Stimulated activated CD8-positive, alpha-beta memory T cell treated with anti-CD3 and anti-CD28 coated beads, Interleukin-15, amount 100 ng/mL, for 24 hours (primary cell): ENCODE results near the gene PLA2G4F.

Source experiments
- DNase-seq: peaks from one replicate; pipeline ENCODE4 v3.0.0-alpha.2; 2020; ENCODE audit warnings: low read depth

Gene PLA2G4F, protein sequence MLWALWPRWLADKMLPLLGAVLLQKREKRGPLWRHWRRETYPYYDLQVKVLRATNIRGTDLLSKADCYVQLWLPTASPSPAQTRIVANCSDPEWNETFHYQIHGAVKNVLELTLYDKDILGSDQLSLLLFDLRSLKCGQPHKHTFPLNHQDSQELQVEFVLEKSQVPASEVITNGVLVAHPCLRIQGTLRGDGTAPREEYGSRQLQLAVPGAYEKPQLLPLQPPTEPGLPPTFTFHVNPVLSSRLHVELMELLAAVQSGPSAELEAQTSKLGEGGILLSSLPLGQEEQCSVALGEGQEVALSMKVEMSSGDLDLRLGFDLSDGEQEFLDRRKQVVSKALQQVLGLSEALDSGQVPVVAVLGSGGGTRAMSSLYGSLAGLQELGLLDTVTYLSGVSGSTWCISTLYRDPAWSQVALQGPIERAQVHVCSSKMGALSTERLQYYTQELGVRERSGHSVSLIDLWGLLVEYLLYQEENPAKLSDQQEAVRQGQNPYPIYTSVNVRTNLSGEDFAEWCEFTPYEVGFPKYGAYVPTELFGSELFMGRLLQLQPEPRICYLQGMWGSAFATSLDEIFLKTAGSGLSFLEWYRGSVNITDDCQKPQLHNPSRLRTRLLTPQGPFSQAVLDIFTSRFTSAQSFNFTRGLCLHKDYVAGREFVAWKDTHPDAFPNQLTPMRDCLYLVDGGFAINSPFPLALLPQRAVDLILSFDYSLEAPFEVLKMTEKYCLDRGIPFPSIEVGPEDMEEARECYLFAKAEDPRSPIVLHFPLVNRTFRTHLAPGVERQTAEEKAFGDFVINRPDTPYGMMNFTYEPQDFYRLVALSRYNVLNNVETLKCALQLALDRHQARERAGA

GRCh38 chr15:42156243-42156922 is at the start of gene PLA2G4F:
Gene PLA2G4F, minus strand, starts transcription at chr15:42156636. Its CDS starts 87 bp downstream, at chr15:42156549.
- DNase-seq, result no peak

DNA sequence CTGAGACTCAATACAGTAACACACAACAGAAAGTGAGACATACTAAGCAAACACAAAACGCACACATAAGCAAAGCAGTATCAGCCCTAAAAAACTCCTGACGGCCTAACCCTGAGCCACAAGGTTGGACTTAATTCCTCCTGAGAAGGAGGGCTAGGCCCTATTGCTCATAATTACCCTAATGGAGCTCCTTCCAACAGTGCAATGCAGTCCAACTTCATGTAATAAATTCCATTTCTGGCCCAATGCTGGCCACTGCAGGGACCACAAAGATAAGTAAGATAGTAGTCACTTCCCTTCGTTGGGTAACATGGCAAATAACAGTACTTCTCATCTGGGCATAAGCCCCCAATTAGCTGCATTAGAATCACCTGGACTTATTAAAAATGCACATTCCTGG is 47.5 kb upstream of the PLA2G4F start:
- no peak for DNase-seq

DNA sequence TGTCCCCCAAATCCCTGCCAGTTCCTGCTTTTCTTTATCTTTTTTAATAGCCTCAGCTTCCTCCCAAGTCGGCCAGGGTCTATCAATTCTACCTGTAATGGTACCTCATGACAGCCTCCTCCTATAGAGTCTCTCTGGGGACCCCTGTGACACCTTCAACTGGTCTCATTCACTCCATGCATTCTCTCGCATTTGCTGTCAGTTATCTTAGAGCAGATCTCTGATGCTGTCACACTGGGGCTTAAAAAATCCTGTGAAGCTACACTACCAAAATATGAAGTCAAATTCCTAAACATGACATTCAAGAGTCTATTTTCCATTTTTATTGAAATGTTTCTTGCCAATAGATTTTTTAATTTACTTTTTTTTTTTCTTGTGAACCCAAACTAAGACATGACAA is 46.2 kb upstream of the PLA2G4F start:
- no peak for DNase-seq

- DNase-seq, result no peak
Observed at GRCh38 chr15:42201801-42202200, 45.4 kb upstream of the PLA2G4F start.

DNA sequence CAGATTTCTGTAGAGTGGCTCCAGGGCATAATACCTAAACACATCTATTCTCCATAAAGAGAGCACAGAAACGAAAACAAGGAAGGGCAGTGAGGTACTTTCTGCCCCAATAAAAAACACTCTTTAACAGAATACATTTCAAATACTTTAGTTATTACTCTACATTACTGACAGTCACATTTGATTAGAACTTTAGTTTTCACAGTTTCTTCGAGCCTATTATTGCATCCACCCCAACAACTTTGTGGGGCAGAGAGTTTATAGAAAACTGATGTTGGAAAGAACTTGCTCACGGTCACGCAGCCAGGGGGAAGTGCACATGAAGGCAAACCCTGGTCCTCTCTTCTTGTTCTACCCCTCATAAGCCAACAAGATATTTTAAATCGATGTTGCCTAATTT is 42.7 kb upstream of the PLA2G4F start:
- no peak for DNase-seq

- DNase-seq, result no peak
Observed at GRCh38 chr15:42198516-42198915, 42.1 kb upstream of the PLA2G4F start.

DNA sequence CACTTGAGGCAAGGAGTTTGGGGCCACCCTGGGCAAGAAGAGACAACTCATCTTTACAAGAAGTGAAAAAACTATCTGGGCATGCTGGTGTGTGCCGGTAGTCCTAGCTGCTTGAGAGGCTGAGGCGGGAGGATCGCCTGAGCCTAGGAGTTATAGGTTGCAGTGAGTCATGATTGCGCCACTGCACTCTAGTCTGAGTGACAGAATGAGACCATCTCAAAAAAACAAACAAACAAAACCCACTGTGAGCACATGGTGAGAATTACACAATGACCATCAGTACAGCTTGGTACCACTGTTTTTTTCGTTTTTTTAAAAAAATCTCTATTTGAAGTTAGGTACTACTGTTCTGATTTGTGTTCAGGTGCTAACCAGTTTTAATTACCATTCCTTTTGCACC is 38.1 kb upstream of the PLA2G4F start:
- no peak for DNase-seq

DNA sequence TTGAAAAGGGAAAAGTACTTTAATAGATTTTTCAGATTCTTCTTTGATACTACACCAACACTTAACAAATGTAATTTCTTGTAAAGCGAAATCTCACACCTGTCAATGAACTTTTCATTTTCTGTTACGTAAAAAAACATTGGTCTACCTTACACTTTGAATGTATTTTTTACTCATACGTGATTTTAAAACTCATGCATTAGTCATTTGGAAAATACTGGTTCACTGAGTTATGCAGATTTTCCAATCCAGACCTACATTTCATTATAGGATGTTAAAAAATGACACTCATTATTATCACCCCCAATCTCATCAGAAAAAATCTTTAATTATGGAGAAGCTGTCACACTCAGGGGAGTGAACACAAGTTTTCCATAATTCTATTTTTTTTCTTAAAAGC is 36.9 kb upstream of the PLA2G4F start:
- no peak for DNase-seq

GRCh38 chr15:42191610-42192346 is 35.3 kb upstream of the PLA2G4F start:
- DNase-seq, result no peak

- DNase-seq, result no peak
Observed at GRCh38 chr15:42190370-42190769, 33.9 kb upstream of the PLA2G4F start.

DNA sequence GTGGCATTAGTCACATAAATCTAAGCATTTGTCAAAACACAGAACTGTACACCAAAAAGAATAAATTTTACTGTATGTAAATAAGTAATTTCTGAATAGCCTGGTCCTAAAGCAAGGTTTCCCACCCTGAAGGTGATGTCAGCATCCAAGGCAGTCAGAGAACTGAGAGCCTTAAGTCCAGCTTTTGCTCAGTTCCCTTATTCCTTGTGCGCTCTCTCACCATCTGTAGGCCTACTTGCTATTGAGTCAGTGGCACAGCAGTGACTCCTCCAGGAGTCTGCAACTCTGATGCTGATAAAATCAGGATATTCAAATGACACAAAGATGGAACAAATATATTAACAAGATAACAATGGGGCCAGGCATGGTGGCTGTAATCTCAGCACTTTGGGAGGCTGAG is 29.4 kb upstream of the PLA2G4F start:
- no peak for DNase-seq

DNA sequence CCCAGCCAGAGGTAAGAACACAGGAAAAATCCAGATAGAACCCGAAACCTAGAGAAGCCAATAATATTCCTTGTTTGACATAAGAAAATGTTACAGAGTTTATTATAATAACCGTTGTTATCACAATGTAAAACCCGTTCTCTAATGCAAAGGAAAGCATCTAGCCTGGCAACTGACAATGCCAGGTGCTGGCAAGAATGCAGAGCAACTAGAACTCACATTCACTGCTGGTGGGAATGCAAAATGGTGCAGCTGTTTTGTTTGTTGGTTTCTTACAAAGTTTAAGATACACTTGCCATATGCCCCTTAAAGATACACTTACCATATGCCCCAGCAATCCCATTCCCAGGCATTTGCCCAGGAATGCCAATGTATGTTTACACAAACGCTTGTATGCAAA is 28.3 kb upstream of the PLA2G4F start:
- DNase-seq, result no peak

DNA sequence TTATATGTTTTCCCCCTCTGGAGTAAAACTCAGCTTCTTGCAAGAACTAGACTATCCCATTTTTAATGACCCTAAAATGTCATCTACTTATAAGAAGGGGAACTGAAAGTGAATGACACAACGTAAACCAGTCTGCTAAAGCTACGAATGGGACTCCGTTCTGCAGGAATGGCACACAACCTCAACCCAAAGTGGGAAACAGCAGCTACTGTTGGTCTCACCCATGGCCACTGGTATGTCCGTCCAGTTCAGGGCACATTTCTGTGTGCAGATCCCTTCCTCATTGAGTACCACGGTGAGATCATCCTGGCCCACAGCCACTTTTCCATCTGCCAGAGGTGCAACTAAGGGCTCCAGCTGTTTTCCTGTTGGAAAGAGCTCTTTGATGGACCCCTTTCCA is 27.9 kb upstream of the PLA2G4F start:
- DNase-seq, result no peak

DNA sequence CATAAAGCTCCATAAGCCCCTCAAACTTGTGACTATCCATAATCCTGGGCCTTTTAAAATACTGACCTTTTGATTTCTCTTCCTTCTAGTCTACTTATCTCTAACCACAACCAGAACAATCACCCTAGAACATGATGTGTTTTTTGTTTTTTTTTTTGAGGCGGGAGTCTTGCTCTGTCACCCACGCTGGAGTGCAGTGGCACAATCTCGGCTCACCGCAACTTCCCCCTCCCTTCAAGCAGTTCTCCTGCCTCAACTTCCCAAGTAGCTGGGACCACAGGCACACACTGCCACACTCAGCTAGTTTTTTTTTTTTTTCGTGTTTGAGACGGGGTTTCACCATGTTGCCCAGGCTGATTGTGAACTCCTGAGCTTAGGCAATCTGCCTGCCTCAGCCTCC is 26.5 kb upstream of the PLA2G4F start:
- no peak for DNase-seq

- no peak for DNase-seq
Observed at GRCh38 chr15:42182328-42182886, 26.0 kb upstream of the PLA2G4F start.

DNA sequence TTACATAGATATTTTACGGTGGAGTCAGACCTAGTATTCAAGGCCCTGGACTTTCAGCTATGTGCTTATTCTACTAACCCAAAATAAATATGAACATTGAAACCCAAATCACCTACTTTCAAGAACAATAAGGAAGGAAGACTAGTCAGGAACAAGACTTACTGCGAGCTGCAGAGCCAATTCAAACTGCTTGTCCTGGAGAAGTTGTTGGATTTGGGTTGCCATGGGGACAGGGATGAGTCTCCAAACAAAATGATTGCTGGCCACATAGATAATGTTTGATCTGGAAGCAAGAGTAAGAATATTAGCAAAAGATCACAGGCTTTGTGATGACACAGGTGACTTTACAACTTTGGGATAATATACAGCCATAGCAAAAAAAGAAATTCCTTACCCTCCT is 21.6 kb upstream of the PLA2G4F start:
- DNase-seq, result no peak

GRCh38 chr15:42175671-42176070 is 19.2 kb upstream of the PLA2G4F start:
- no peak for DNase-seq

DNA sequence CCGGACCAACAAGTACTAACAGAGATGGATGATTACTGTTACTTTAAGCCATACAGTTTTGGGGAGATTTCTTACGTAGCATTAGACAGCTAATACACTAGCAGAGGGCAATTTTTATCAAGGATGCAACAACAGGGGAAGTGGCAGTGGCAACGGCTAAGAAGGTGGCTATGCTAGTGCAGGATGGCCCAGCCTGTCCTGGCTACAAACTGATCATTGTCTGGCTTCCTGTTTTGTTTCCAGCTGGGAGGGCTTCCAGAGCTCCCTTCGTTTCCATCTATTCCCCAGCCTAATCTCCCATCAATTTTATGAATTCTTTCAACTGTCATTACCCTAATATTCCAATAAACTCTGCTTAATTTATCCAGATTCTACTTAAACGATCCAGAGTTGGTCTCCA is 16.0 kb upstream of the PLA2G4F start:
- DNase-seq, result no peak

DNA sequence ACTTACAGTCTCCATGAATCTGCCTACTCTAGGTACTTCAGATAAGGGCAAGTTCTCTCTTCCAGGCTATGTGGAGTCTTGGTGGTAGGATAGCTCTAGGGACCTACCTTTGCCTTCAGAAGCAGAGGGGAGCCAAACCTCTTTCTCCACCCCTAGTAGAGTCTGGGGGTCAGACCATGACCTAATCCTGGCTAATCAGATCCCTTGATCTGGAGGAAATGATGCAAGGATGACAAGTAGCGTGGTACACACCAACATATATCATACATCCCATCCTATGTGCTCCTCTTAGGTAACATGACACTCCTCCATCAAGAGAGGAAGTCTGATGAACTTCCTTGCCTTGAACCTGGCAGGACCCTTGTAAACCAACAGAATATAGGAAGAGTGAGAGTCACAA is 15.4 kb upstream of the PLA2G4F start:
- no peak for DNase-seq

- DNase-seq, result no peak
Observed at GRCh38 chr15:42171122-42171521, 14.7 kb upstream of the PLA2G4F start.

GRCh38 chr15:42166225-42166940 is 9.9 kb upstream of the PLA2G4F start:
- no peak for DNase-seq
